OCI-LY3 (cell line): ENCODE data around the gene REEP6.
"Not testable (repeated sequence)": the region's sequence is repeated elsewhere in the genome, so short reads cannot be mapped to it uniquely, and the experiment has no call there.

Experiments
- H2AFZ ChIP-seq: fragments of 200-600, 300-600 bp; shearing (Covaris generic); 2 replicates; pipeline ENCODE4 v1.6.0; 2014; ENCODE audit warnings: antibody characterized with exemption, low read depth, low read length
- H3K27ac ChIP-seq: fragments of 200-600, 300-600 bp; sonication (generic); 2 replicates; pipeline ENCODE4 v1.5.1; 2014; ENCODE audit warnings: mild to moderate bottlenecking, low read length, moderate library complexity, mixed read lengths
- H3K27me3 ChIP-seq: fragments of 200-600, 300-600 bp; sonication (generic); 2 replicates; pipeline ENCODE4 v1.6.1; 2014; ENCODE audit warnings: low read depth, low read length, mixed read lengths
- H3K36me3 ChIP-seq: fragments of 200-600, 300-600 bp; sonication (generic); replicated peaks from 2 replicates; pipeline ENCODE3; 2014; ENCODE audit warnings: low read depth, low read length, mixed read lengths
- H3K4me1 ChIP-seq: fragments of 300-600, 200-600 bp; sonication (generic); 2 replicates; pipeline ENCODE4 v1.6.1; 2014; ENCODE audit warnings: low read length, mixed read lengths
- H3K4me2 ChIP-seq: fragments of 200-600, 300-600 bp; sonication (generic); 2 replicates; pipeline ENCODE4 v1.6.1; 2014; ENCODE audit warnings: low read length, mixed read lengths
- H3K4me3 ChIP-seq: fragments of 300-600, 200-600 bp; sonication (generic); 2 replicates; pipeline ENCODE4 v1.5.1; 2014; ENCODE audit warnings: antibody characterized with exemption, mild to moderate bottlenecking, low read length, moderate library complexity
- H3K79me2 ChIP-seq: fragments of 300-600, 200-600 bp; shearing (Covaris generic); 2 replicates; pipeline ENCODE4 v1.6.1; 2014; ENCODE audit warnings: mild to moderate bottlenecking, low read length, mixed read lengths
- H3K9ac ChIP-seq: fragments of 300-600, 200-600 bp; shearing (Covaris generic); 2 replicates; pipeline ENCODE4 v1.6.0; 2014; ENCODE audit warnings: mild to moderate bottlenecking, low read length, moderate library complexity
- H3K9me3 ChIP-seq: fragments of 200-600, 300-600 bp; shearing (Covaris generic); 2 replicates; pipeline ENCODE4 v1.6.1; 2014; ENCODE audit warnings: low read length, mixed read lengths; ENCODE audit not compliant: insufficient read depth
- H4K20me1 ChIP-seq: fragments of 200-600, 300-600 bp; sonication (generic); 2 replicates; pipeline ENCODE4 v1.6.1; 2016; ENCODE audit warnings: low read length, mixed read lengths; ENCODE audit not compliant: insufficient read depth
- CTCF ChIP-seq: fragments of 200-600, 300-600 bp; sonication (generic); IDR thresholded peaks from 2 replicates; pipeline ENCODE4 v1.5.1; 2014; ENCODE audit warnings: antibody characterized with exemption, low read length, low read depth
- EZH2phosphoT487 ChIP-seq: fragments of 200-600 bp; shearing (Covaris generic); IDR thresholded peaks from 2 replicates; pipeline ENCODE4 v1.6.1; 2018; ENCODE audit warnings: antibody characterized with exemption, mixed run types, low read depth

The REEP6 gene

GRCh38 chr19:1514986-1515721 is 24.2 kb downstream of the REEP6 start:
- no peaks in the 10 kb centered on the region for H3K36me3 ChIP-seq
- no peak overlapping the region for H2AFZ ChIP-seq
- no peaks in the 10 kb centered on the region for H3K4me1 ChIP-seq
- H3K27ac ChIP-seq = no peak overlapping the region
- no peaks in the 10 kb centered on the region for H3K79me2 ChIP-seq
- no peak for TF ChIP-seq EZH2phosphoT487
- TF ChIP-seq CTCF = no peak
- H3K4me3 ChIP-seq = no peak overlapping the region
- no peaks in the 10 kb centered on the region for H3K27me3 ChIP-seq
- H3K4me2 ChIP-seq = no peak overlapping the region
- no peaks in the 10 kb centered on the region for H4K20me1 ChIP-seq
- no peak overlapping the region for H3K9ac ChIP-seq
- H3K9me3 ChIP-seq = no peaks in the 10 kb centered on the region

- H3K27me3 ChIP-seq = no peaks in the 10 kb centered on the region
- H2AFZ ChIP-seq = no peak overlapping the region
- no peak overlapping the region for H3K27ac ChIP-seq
- H3K36me3 ChIP-seq = no peaks in the 10 kb centered on the region
- no peak overlapping the region for H3K4me2 ChIP-seq
- no peak overlapping the region for H3K9ac ChIP-seq
- H3K9me3 ChIP-seq = no peaks in the 10 kb centered on the region
- H3K4me1 ChIP-seq = no peaks in the 10 kb centered on the region
- TF ChIP-seq CTCF (no peak), EZH2phosphoT487 (no peak)
- H4K20me1 ChIP-seq = no peaks in the 10 kb centered on the region
- H3K4me3 ChIP-seq = no peak overlapping the region
- H3K79me2 ChIP-seq = no peaks in the 10 kb centered on the region
Measured at GRCh38 chr19:1516395-1516753, 25.4 kb downstream of the REEP6 start.

GRCh38 chr19:1518471-1518870 is 27.5 kb downstream of the REEP6 start:
- H3K36me3 ChIP-seq = no peaks in the 10 kb centered on the region
- H3K4me3 ChIP-seq = no peak overlapping the region
- TF ChIP-seq EZH2phosphoT487 (no peak), CTCF (no peak)
- no peaks in the 10 kb centered on the region for H4K20me1 ChIP-seq
- no peak overlapping the region for H3K27ac ChIP-seq
- no peaks in the 10 kb centered on the region for H3K9me3 ChIP-seq
- no peak overlapping the region for H3K4me2 ChIP-seq
- H2AFZ ChIP-seq = no peak overlapping the region
- no peak overlapping the region for H3K9ac ChIP-seq
- no peaks in the 10 kb centered on the region for H3K27me3 ChIP-seq
- H3K79me2 ChIP-seq = no peaks in the 10 kb centered on the region
- no peaks in the 10 kb centered on the region for H3K4me1 ChIP-seq

GRCh38 chr19:1519802-1520201 is 28.8 kb downstream of the REEP6 start:
- not testable (repeated sequence) for H3K36me3 ChIP-seq, H2AFZ ChIP-seq, H3K79me2 ChIP-seq, H3K9ac ChIP-seq, H3K27ac ChIP-seq, H3K27me3 ChIP-seq, H4K20me1 ChIP-seq, H3K9me3 ChIP-seq, H3K4me1 ChIP-seq, H3K4me3 ChIP-seq, H3K4me2 ChIP-seq
